HCT116 (cell line): ENCODE data around the gene GNG7. TPM values are rescaled to one million over a fixed set of nuclear protein-coding genes. Genes with fewer than 3 reads are reported as not detected.

ENCODE experiments used
- ATAC-seq: fragments of 200-7000 bp; cut with Tn5 transposase; 2 replicates; pipeline ENCODE4 v1.9.1; 2020; ENCODE audit warnings: mild to moderate bottlenecking, moderate library complexity
- BruUV-seq: library from RNA; stranded (reverse); fragments of 400-500 nt; replicated peaks from 2 replicates; lab custom pipeline; 2021; lab: Mats Ljungman, UMichigan
- CTCF ChIA-PET: fragments of 300-600 bp; sonication (Branson Sonifier 250); formaldehyde crosslinking; loops from one replicate; lab custom pipeline; 2021; ENCODE audit warnings: antibody characterized with exemption; lab: Charles Lee
- POLR2A ChIA-PET: fragments of 300-600, 350-600 bp; sonication (Branson Sonifier 250); formaldehyde crosslinking; loops from one replicate; lab custom pipeline; 2021; ENCODE audit warnings: antibody characterized with exemption; lab: Charles Lee
- RAD21 ChIA-PET, 2 experiments: fragments of 300-600 bp; sonication (Branson Sonifier 250); formaldehyde crosslinking; loops; one replicate each; lab custom pipeline; 2023; ENCODE audit warnings: low total read pairs in 2 of 2; ENCODE audit not compliant: uncharacterized antibody in 2 of 2, unreplicated experiment in 2 of 2, low non-redundant PET in 1 of 2; lab: Charles Lee
- DNase-seq: peaks from one replicate; pipeline ENCODE4 v3.0.0-alpha.2; 2010; ENCODE audit warnings: low read depth, low spot score
- H2AFZ ChIP-seq: fragments of 200-600 bp; shearing (Covaris generic), sonication (generic); 2 replicates; pipeline ENCODE4 v1.6.1; 2017; ENCODE audit warnings: low read depth, mixed run types, mixed read lengths, antibody characterized with exemption, low read length; ENCODE audit not compliant: poor library complexity, severe bottlenecking
- H3K27ac ChIP-seq: 2 replicates; pipeline ENCODE4 v1.5.1; 2012; ENCODE audit warnings: low read depth, low read length
- H3K27me3 ChIP-seq: fragments of 200-600 bp; sonication (generic); 2 replicates; pipeline ENCODE4 v1.6.1; 2016; ENCODE audit warnings: mixed run types, low read length, mixed read lengths; ENCODE audit not compliant: insufficient read depth
- H3K36me3 ChIP-seq, 2 experiments: fragments of 200-500 bp in 1 of 2; fragments of 200-600 bp in 1 of 2; sonication (Bioruptor generic) in 1 of 2; sonication (generic) in 1 of 2; 2 replicates each; pipeline versions ENCODE4 v1.5.1 to v1.6.1; 2014 to 2016; ENCODE audit warnings: low read length in 2 of 2, inconsistent platforms in 1 of 2, mixed read lengths in 1 of 2, mixed run types in 1 of 2; ENCODE audit not compliant: insufficient read depth in 2 of 2, control insufficient read depth in 1 of 2
- H3K4me1 ChIP-seq, 2 experiments: fragments of 200-600 bp in 1 of 2; sonication (generic) in 1 of 2; 2 replicates each; pipeline versions ENCODE4 v1.5.1 to v1.6.1; 2012 to 2017; ENCODE audit warnings: low read length in 2 of 2, inconsistent platforms in 1 of 2, mild to moderate bottlenecking in 1 of 2, mixed read lengths in 1 of 2, mixed run types in 1 of 2, moderate library complexity in 1 of 2; ENCODE audit not compliant: insufficient read depth in 2 of 2, control insufficient read depth in 1 of 2
- H3K4me2 ChIP-seq: fragments of 200-600 bp; sonication (generic); 2 replicates; pipeline ENCODE4 v1.6.1; 2017; ENCODE audit warnings: mixed run types, low read length, mixed read lengths
- H3K4me3 ChIP-seq, 2 experiments: fragments of 200-600 bp in 1 of 2; sonication (generic) in 1 of 2; replicated peaks in 1 of 2; 2 replicates each; pipeline ENCODE4 v1.5.1; 2011 to 2016; ENCODE audit warnings: low read length in 2 of 2, control low read depth in 1 of 2, low read depth in 1 of 2, mild to moderate bottlenecking in 1 of 2, mixed read lengths in 1 of 2, mixed run types in 1 of 2
- H3K79me2 ChIP-seq: fragments of 200-600 bp; sonication (generic); 2 replicates; pipeline ENCODE4 v1.6.1; 2017; ENCODE audit warnings: mild to moderate bottlenecking, mixed run types, low read length, moderate library complexity, mixed read lengths; ENCODE audit not compliant: insufficient read depth
- H3K9ac ChIP-seq: fragments of 200-600 bp; sonication (generic); 2 replicates; pipeline ENCODE4 v1.6.1; 2016; ENCODE audit warnings: low read length, mixed read lengths
- H3K9me2 ChIP-seq: fragments of 200-600 bp; sonication (generic), shearing (Covaris generic); 2 replicates; pipeline ENCODE4 v1.6.1; 2017; ENCODE audit warnings: mixed run types, mild to moderate bottlenecking, moderate library complexity; ENCODE audit not compliant: insufficient read depth
- H3K9me3 ChIP-seq, 2 experiments: fragments of 200-500 bp in 1 of 2; fragments of 200-600 bp in 1 of 2; sonication (Bioruptor generic) in 1 of 2; sonication (generic) in 1 of 2; 2 replicates each; pipeline ENCODE4 v1.6.1; 2014 to 2017; ENCODE audit warnings: low read length in 2 of 2, mixed read lengths in 2 of 2, inconsistent platforms in 1 of 2, low read depth in 1 of 2, mild to moderate bottlenecking in 1 of 2, mixed run types in 1 of 2, moderate library complexity in 1 of 2; ENCODE audit not compliant: control insufficient read depth in 1 of 2, insufficient read depth in 1 of 2
- H4K20me1 ChIP-seq: fragments of 200-600 bp; sonication (generic), shearing (Covaris generic); 2 replicates; pipeline ENCODE4 v1.6.1; 2017; ENCODE audit warnings: mixed run types, mild to moderate bottlenecking, moderate library complexity; ENCODE audit not compliant: insufficient read depth
- CEBPB ChIP-seq: IDR thresholded peaks from 2 replicates; pipeline ENCODE4 v1.6.1; 2012; ENCODE audit warnings: low read depth
- EZH2 ChIP-seq: fragments of 200-600 bp; sonication (generic); IDR thresholded peaks from 2 replicates; pipeline ENCODE4 v1.6.1; 2017; ENCODE audit warnings: antibody characterized with exemption, mixed run types
- FOSL1 ChIP-seq: IDR thresholded peaks from 2 replicates; pipeline ENCODE4 v1.6.1; 2012; ENCODE audit warnings: low read depth
- JUND ChIP-seq: IDR thresholded peaks from 2 replicates; pipeline ENCODE4 v1.6.1; 2012
- RAD21 ChIP-seq: IDR thresholded peaks from 2 replicates; pipeline ENCODE4 v1.6.1; 2012; ENCODE audit warnings: low read depth, mild to moderate bottlenecking
- TCF7L2 ChIP-seq: IDR thresholded peaks from 2 replicates; pipeline ENCODE4 v1.7.0; 2011; ENCODE audit warnings: borderline replicate concordance, inconsistent platforms; ENCODE audit not compliant: insufficient read depth, insufficient read length; ENCODE audit errors: extremely low read depth
- ZNF274 ChIP-seq: fragments of 200-500 bp; sonication (Bioruptor generic); IDR thresholded peaks from 2 replicates; pipeline ENCODE4 v1.6.1; 2014; ENCODE audit warnings: mild to moderate bottlenecking, low read depth, low read length, inconsistent platforms
- intact Hi-C: fragments of 100-400 bp; cut with micrococcal nuclease; formaldehyde crosslinking; loops from 2 replicates; pipeline ENCODE4 v1.10.0; 2022
- total RNA-seq: library from RNA; stranded (reverse); gene quantifications from one replicate; pipeline ENCODE4 v1.2.1, GENCODE V29; 2021; ENCODE audit not compliant: unreplicated experiment
- TF ChIP-seq, protein P1 (sequence below): IDR thresholded peaks from 2 replicates; pipeline ENCODE4 v1.6.1; 2011; ENCODE audit warnings: mild to moderate bottlenecking, low read length, moderate library complexity; ENCODE audit not compliant: insufficient replicate concordance; ENCODE audit errors: extremely low read depth
- TF ChIP-seq, protein P2 (sequence below): IDR thresholded peaks from 2 replicates; pipeline ENCODE4 v1.6.1; 2012
- TF ChIP-seq, protein P3 (sequence below): IDR thresholded peaks from 2 replicates; pipeline ENCODE4 v1.6.1; 2012; ENCODE audit warnings: low read depth
- TF ChIP-seq, protein P4 (sequence below), 3 experiments: fragments of 200-600 bp in 1 of 3; sonication (generic) in 1 of 3; IDR thresholded peaks in 2 of 3; conservative IDR thresholded peaks in 1 of 3; 2 replicates each; pipeline ENCODE4 v1.5.1; 2012 to 2017; ENCODE audit warnings: low read depth in 2 of 3, low read length in 2 of 3, antibody characterized with exemption in 1 of 3, borderline replicate concordance in 1 of 3, control low read depth in 1 of 3, mild to moderate bottlenecking in 1 of 3, mixed read lengths in 1 of 3, mixed run types in 1 of 3, moderate library complexity in 1 of 3; ENCODE audit not compliant: insufficient read depth in 1 of 3

GNG7 gene
- total RNA-seq, 1 experiment from 2014 or later: 11.3 TPM

DNA sequence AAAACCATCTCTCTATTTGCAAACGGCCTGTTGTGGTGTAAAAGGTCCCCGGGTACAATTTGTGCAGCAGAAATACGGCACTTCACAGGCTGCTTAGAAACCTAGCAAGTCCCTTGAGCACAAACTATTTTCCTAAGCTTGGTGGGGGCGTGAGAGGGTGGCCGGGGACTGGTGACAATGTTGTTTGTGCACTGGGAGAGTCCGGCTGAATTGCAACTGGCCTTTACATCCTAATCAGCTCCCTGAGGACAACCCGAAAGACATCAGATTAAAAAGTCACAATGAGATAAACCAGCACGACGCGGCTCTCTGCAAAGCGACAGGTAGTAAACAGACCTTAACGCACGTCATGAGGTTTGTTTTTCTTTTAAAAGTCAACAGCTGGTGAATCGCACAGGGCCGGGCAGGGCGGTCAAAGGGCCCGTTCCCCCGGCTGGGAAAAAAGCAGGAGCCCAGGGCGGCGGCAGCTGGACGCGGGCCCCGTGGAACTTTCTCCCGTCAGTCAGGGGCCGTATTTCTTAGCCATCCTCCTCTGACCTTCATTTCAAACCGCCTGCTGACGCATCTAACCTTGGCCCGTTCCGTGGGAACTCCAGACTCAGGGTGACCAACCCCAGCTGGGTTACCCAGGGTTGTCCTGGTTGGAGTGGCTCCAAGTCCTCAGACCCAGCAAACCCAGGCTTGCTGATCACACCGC lies 114.3 kb downstream of the GNG7 start (continued):
- TF ChIP-seq, protein P1, sequence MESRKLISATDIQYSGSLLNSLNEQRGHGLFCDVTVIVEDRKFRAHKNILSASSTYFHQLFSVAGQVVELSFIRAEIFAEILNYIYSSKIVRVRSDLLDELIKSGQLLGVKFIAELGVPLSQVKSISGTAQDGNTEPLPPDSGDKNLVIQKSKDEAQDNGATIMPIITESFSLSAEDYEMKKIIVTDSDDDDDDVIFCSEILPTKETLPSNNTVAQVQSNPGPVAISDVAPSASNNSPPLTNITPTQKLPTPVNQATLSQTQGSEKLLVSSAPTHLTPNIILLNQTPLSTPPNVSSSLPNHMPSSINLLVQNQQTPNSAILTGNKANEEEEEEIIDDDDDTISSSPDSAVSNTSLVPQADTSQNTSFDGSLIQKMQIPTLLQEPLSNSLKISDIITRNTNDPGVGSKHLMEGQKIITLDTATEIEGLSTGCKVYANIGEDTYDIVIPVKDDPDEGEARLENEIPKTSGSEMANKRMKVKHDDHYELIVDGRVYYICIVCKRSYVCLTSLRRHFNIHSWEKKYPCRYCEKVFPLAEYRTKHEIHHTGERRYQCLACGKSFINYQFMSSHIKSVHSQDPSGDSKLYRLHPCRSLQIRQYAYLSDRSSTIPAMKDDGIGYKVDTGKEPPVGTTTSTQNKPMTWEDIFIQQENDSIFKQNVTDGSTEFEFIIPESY: no peak
- no peak for TF ChIP-seq CEBPB
- TF ChIP-seq FOSL1: no peak
- no peak for TF ChIP-seq TCF7L2
- TF ChIP-seq RAD21: no peak

DNA sequence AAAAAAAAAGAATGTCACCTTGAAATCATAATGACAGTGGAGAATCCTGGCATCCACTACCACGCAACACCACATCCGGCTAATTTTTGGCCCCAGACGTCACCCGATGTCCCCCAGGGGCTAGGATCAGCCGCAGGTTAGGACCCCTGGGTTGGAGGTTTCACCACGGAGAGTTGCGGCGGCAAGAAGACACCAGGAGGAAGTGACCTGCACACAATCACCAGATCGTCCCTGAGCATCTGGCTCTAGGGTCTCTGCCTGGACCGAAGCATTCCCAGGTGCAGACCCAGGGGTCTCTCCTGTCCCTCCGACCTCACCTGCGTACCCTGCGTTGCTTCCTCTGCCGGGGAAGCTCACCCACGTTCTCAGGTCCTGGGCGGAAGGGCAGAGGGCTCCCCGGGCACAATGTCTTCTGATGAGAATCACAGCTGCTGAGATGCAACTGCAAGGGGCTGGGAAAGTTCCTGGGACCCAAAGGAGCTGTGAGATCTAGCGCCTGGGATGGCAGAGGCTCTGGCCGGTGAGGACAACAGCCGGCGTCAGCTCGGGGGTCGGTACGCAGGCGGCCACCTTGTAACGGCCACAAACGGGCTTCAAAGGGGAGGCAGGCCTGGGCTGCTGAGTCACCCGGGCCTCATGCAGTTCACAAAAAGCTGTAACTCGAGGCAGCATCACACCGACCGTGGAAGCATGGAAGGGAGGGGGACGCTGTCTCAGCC lies 115.3 kb downstream of the GNG7 start:
- H3K27ac ChIP-seq: no peak overlapping the region
- ATAC-seq (peak; percentile 72), DNase-seq (no peak)
- H3K4me1 ChIP-seq: peaks cover 6 to 22% of the 10 kb centered on the region in 2 experiments; a peak in 3 of 4 replicates
- H3K79me2 ChIP-seq: no peaks in the 10 kb centered on the region
- no TSS peak for BruUV-seq
- no peaks in the 10 kb centered on the region for H3K27me3 ChIP-seq
- no peak overlapping the region for H2AFZ ChIP-seq
- H3K4me3 ChIP-seq: no peak overlapping the region
- H3K9me3 ChIP-seq: 0 out of 4 replicates have a peak, but pooled peaks cover 0 to 7% of the 10 kb centered on the region in 2 experiments
- intact Hi-C loops: no loop called here
- H3K9me2 ChIP-seq: no peaks in the 10 kb centered on the region
- POLR2A ChIA-PET: interaction anchor here (0.9 kb wide), 1 partner anchor 111 kb away, joined by 5 read pairs; the partner anchor contains the start of gene GADD45B
- H4K20me1 ChIP-seq: no peaks in the 10 kb centered on the region
- CTCF ChIA-PET: interaction anchor here (1.0 kb wide), 1 partner anchor 27 kb away, joined by 3 read pairs; no protein-coding TSS in a partner anchor
- peak overlapping the region; percentile 44 for H3K4me2 ChIP-seq
- no peaks in the 10 kb centered on the region for H3K36me3 ChIP-seq
- H3K9ac ChIP-seq: peak overlapping the region; percentile 25; the same call in 1 of the 2 replicates
- RAD21 ChIA-PET: no interaction called here
- TF ChIP-seq, protein P2, sequence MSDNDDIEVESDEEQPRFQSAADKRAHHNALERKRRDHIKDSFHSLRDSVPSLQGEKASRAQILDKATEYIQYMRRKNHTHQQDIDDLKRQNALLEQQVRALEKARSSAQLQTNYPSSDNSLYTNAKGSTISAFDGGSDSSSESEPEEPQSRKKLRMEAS: peak; percentile 85
- TF ChIP-seq CEBPB (no peak), ZNF274 (no peak), EZH2 (no peak), JUND (no peak)
- TF ChIP-seq, protein P3, sequence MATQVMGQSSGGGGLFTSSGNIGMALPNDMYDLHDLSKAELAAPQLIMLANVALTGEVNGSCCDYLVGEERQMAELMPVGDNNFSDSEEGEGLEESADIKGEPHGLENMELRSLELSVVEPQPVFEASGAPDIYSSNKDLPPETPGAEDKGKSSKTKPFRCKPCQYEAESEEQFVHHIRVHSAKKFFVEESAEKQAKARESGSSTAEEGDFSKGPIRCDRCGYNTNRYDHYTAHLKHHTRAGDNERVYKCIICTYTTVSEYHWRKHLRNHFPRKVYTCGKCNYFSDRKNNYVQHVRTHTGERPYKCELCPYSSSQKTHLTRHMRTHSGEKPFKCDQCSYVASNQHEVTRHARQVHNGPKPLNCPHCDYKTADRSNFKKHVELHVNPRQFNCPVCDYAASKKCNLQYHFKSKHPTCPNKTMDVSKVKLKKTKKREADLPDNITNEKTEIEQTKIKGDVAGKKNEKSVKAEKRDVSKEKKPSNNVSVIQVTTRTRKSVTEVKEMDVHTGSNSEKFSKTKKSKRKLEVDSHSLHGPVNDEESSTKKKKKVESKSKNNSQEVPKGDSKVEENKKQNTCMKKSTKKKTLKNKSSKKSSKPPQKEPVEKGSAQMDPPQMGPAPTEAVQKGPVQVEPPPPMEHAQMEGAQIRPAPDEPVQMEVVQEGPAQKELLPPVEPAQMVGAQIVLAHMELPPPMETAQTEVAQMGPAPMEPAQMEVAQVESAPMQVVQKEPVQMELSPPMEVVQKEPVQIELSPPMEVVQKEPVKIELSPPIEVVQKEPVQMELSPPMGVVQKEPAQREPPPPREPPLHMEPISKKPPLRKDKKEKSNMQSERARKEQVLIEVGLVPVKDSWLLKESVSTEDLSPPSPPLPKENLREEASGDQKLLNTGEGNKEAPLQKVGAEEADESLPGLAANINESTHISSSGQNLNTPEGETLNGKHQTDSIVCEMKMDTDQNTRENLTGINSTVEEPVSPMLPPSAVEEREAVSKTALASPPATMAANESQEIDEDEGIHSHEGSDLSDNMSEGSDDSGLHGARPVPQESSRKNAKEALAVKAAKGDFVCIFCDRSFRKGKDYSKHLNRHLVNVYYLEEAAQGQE: no peak
- TF ChIP-seq, protein P4, sequence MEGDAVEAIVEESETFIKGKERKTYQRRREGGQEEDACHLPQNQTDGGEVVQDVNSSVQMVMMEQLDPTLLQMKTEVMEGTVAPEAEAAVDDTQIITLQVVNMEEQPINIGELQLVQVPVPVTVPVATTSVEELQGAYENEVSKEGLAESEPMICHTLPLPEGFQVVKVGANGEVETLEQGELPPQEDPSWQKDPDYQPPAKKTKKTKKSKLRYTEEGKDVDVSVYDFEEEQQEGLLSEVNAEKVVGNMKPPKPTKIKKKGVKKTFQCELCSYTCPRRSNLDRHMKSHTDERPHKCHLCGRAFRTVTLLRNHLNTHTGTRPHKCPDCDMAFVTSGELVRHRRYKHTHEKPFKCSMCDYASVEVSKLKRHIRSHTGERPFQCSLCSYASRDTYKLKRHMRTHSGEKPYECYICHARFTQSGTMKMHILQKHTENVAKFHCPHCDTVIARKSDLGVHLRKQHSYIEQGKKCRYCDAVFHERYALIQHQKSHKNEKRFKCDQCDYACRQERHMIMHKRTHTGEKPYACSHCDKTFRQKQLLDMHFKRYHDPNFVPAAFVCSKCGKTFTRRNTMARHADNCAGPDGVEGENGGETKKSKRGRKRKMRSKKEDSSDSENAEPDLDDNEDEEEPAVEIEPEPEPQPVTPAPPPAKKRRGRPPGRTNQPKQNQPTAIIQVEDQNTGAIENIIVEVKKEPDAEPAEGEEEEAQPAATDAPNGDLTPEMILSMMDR (IDR thresholded peaks at IDR 0.05 in 2 of 3, conservative IDR thresholded peaks at IDR 0.05 in 1 of 3; ENCODE audit: borderline replicate concordance in 1 of 3, insufficient read depth in 1 of 3, low read depth in 2 of 3, low read length in 2 of 3): no peak
- TF ChIP-seq, protein P1: no peak
